Stimulated activated effector memory CD8-positive, alpha-beta T cell treated with anti-CD3 and anti-CD28 coated beads, Interleukin-12 subunit alpha, Interleukin-12 subunit beta, amount 100 ng/mL, for 72 hours (primary cell): ENCODE measurements around the gene ATP2B2.

Source experiments
- ATAC-seq: fragments of 150-1000 bp; cut with Tn5 transposase; 2 replicates; pipeline ENCODE4 v1.10.0; 2021
- DNase-seq, 2 donors: peaks; one replicate each; pipeline ENCODE4 v3.0.0; 2021 to 2022; ENCODE audit warnings: low spot score in 2 of 2
- H3K27ac Mint-ChIP-seq: one replicate; pipeline ENCODE4 v1.8.0; 2022; ENCODE audit warnings: mild to moderate bottlenecking, mixed read lengths
- H3K36me3 Mint-ChIP-seq: one replicate; pipeline ENCODE4 v1.8.0; 2022; ENCODE audit warnings: mild to moderate bottlenecking, mixed read lengths
- H3K4me1 Mint-ChIP-seq: one replicate; pipeline ENCODE4 v1.8.0; 2022; ENCODE audit warnings: mixed read lengths
- H3K4me3 Mint-ChIP-seq: one replicate; pipeline ENCODE4 v1.8.0; 2022; ENCODE audit warnings: mild to moderate bottlenecking, mixed read lengths
- H3K9me3 Mint-ChIP-seq: one replicate; pipeline ENCODE4 v1.8.0; 2022; ENCODE audit warnings: mixed read lengths

ATP2B2 gene

DNA sequence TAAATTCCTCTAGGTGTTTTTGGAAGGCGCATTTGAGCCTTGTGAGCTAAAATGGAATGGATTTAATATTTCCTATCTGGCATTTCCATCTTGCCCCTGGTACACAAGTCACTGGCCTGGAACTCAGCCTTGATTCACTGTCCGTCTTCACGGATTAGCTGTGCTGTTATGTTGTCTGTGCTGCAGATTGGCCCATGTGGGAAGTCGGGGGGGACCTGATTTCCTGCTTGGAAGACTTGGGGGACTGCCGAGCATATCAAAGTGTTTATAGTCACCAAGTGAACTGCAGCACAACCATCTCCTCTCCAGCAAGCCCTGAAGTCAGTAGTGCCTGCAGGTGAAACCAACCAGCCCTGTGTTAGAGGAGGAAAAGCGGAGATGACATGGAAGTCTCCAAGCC, 224.8 kb downstream of the ATP2B2 start:
- no peak overlapping the region for H3K4me3 Mint-ChIP-seq
- H3K4me1 Mint-ChIP-seq = peaks cover 55% of the 10 kb centered on the region

DNA sequence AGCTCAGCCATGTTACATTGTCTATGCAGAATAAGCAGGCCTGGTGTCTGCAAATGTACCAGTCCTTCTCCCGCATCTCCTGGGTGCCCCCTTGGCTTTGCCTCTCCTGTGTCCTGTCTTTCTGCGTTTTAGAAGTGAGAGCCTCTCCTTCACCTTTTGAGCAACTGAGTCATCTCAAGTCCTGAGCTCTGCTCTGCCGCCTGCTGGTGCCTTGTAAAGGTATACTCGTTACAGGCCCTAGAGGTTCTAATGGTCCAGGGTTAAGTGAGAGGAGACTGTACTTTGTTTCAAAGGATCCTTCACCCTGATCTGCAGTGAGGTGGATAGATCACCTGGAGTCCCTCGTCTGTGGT, 225.2 kb downstream of the ATP2B2 start:
- H3K4me3 Mint-ChIP-seq = no peak overlapping the region
- no peak for DNase-seq
- peaks cover 100% of the 10 kb centered on the region for H3K36me3 Mint-ChIP-seq
- no peak overlapping the region for H3K27ac Mint-ChIP-seq
- H3K4me1 Mint-ChIP-seq = peaks cover 55% of the 10 kb centered on the region
- peak; percentile 33 for ATAC-seq
- no peaks in the 10 kb centered on the region for H3K9me3 Mint-ChIP-seq

More for the DNA sequence above, 224.8 kb downstream of the ATP2B2 start:
- no peak for ATAC-seq
- no peak overlapping the region for H3K27ac Mint-ChIP-seq
- DNase-seq = no peak
- no peaks in the 10 kb centered on the region for H3K9me3 Mint-ChIP-seq
- peaks cover 96% of the 10 kb centered on the region for H3K36me3 Mint-ChIP-seq

DNA sequence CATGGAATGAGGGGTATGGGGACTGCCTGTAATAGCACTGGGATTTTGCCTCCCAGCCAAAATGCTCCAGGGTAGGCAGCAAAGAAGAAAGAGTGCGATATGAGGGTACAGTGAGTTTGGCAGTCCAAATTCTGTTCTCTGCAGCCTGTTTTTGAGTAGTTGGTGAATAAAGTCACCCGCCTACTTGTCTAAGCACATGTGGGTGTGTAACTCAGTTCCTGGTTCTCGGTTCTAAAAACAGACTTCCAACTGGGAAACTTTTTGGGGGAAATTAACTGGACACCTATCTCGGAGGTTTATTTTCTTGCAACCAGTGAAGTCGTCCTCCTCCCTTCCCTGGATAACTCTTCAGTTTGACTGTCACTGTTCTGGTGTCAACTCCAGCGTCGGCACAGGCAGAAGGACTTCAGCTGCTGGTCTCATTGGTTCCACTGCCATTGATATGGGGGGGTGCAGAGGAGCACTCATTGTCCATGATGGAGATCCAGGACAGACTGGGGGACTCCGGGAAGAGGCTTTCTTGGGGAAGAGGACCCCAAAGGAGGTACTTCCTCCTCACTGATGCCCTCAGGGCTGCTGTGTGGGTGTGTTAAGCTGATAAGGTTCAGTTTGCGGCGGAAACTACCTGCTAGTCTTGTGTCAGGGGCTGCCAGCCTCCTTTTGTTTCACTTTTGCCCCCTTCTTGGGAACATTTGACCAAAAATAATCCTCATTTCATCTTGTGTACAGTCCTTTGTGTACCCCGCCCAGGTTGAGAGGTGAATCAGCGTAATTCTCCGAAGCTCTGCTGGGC, 225.8 kb downstream of the ATP2B2 start:
- Mint-ChIP-seq H3K27ac (no peak overlapping the region), H3K4me3 (no peak overlapping the region), H3K4me1 (peaks cover 50% of the 10 kb centered on the region), H3K9me3 (no peaks in the 10 kb centered on the region), H3K36me3 (peaks cover 100% of the 10 kb centered on the region)
- no peak for ATAC-seq
- DNase-seq = no peak

DNA sequence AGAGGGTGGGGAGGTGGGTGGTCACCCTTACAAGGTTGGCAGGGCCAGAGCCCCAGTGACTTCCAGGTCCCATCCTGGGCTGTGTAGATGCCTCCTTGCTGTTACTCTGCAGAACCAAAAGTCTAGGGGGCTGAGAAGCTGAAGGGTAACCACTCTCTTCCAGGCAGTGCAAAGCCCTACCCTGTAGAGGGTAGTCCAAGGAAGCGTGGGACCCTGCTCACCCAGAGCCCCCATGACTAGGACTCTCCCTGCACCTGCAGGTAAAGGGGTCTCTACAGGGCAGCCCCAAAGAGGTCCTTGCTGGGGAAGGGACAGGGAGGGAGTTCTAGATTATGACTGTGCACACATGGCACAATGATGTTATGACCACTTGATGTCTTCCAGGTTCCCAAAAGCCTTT, 226.9 kb downstream of the ATP2B2 start:
- ATAC-seq (no peak), DNase-seq (no peak)
- Mint-ChIP-seq H3K4me1 (peaks cover 50% of the 10 kb centered on the region), H3K36me3 (peaks cover 100% of the 10 kb centered on the region), H3K9me3 (no peaks in the 10 kb centered on the region), H3K27ac (no peak overlapping the region), H3K4me3 (no peak overlapping the region)

- no peak overlapping the region for H3K4me3 Mint-ChIP-seq
- DNase-seq = no peak
- peaks cover 53% of the 10 kb centered on the region for H3K4me1 Mint-ChIP-seq
- no peaks in the 10 kb centered on the region for H3K9me3 Mint-ChIP-seq
- ATAC-seq = no peak
- H3K36me3 Mint-ChIP-seq = peaks cover 100% of the 10 kb centered on the region
- H3K27ac Mint-ChIP-seq = peak overlapping the region; percentile 64
Observed at GRCh38 chr3:10277115-10277625, 228.2 kb downstream of the ATP2B2 start.

DNA sequence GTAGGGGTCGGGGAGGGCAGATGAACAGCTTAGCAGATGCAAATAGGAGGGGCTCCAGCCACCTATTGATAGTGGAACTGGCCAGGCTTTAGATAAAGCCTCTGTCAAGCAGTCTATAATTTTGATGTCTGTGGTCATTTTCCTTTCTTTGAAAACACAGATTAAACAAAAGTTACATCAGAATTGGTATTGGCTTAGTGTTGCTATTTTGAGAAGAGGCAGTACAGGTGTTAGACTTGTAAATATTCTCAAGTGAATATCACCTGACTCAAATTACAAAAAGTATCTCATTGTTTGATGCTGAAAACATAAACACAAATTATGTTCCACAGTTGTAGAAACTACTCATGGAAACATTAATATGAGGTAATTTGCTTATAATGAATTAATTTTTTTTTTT, 230.8 kb downstream of the ATP2B2 start:
- Mint-ChIP-seq H3K4me3 (no peak overlapping the region), H3K36me3 (peaks cover 100% of the 10 kb centered on the region), H3K4me1 (peaks cover 52% of the 10 kb centered on the region), H3K9me3 (no peaks in the 10 kb centered on the region), H3K27ac (peak overlapping the region; percentile 78)
- ATAC-seq (no peak), DNase-seq (no peak)
